AG04450 (cell line): ENCODE data around the gene NTNG2. TPM values are rescaled to one million over a fixed set of nuclear protein-coding genes. Genes with fewer than 3 reads are reported as not detected.

ENCODE experiments used
- CTCF ChIA-PET: fragments of 300-600, 350-600 bp; formaldehyde crosslinking; extraction: SDS; loops from one replicate; lab custom pipeline; 2022; ENCODE audit warnings: antibody characterized with exemption, inconsistent platforms; lab: Charles Lee
- POLR2A ChIA-PET: fragments of 350-600 bp; formaldehyde crosslinking; extraction: SDS; loops from one replicate; lab custom pipeline; 2021; ENCODE audit warnings: antibody characterized with exemption, inconsistent platforms; lab: Yijun Ruan, JAX
- DNase-seq: peaks from one replicate; pipeline ENCODE4 v3.0.0-alpha.2; 2011; ENCODE audit warnings: low read depth, low spot score
- H3K27ac ChIP-seq: one replicate; pipeline ENCODE4 v1.5.1; 2012; ENCODE audit warnings: low read depth, low read length, control low read depth
- H3K27me3 ChIP-seq: one replicate; pipeline ENCODE4 v1.6.0; 2012; ENCODE audit warnings: low read length; ENCODE audit not compliant: control insufficient read depth, insufficient read depth
- H3K4me3 ChIP-seq: 2 replicates; pipeline ENCODE4 v1.5.1; 2011; ENCODE audit warnings: mild to moderate bottlenecking, low read depth, low read length, control low read depth
- H3K9me3 ChIP-seq: 2 replicates; pipeline ENCODE4 v1.5.1; 2012; ENCODE audit warnings: low read length; ENCODE audit not compliant: control insufficient read depth, insufficient read depth
- CTCF ChIP-seq: IDR thresholded peaks from 2 replicates; pipeline ENCODE4 v1.5.1; 2011; ENCODE audit warnings: low read depth, low read length, control low read depth, inconsistent platforms
- polyA plus RNA-seq: library from polyadenylated mRNA; depleted of rRNA; stranded (reverse); fragments of >200 nt; gene quantifications from 2 replicates; pipeline ENCODE4 v1.2.3, GENCODE V29; 2011

Gene NTNG2
- polyA plus RNA-seq, 1 experiment, result 0.93 TPM

DNA sequence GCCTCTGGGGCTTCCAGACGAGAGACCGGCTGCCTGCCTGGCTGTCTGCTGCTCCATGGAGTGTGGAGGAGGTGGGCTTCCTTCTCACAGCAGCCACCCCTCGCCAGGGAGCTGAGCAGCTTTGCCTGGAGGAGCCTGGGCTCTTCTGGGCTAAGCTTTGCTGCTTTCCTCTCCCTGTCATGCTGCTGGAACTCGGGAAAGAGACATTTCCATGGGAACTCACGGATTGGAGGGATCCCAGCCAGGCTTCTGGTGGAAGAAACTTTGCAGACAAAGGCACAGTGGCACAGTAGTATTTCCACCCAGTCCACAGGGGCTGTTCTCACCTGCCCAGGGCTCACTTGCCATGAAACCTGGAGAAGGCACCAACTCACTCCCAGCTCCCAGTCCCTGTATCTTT lies 5.6 kb upstream of the NTNG2 start:
- H3K9me3 ChIP-seq, result no peaks in the 10 kb centered on the region
- no peak overlapping the region for H3K27ac ChIP-seq
- ChIA-PET POLR2A (no interaction called here), CTCF (interaction anchor here (0.8 kb wide), 1 partner anchor 14 kb away, joined by 3 read pairs; no protein-coding TSS in a partner anchor)
- no peak for DNase-seq
- peaks cover 78% of the 10 kb centered on the region for H3K27me3 ChIP-seq
- TF ChIP-seq CTCF, result no peak
- H3K4me3 ChIP-seq, result no peak overlapping the region

GRCh38 chr9:132157347-132158116 lies 4.3 kb upstream of the NTNG2 start:
- POLR2A ChIA-PET, result no interaction called here
- H3K9me3 ChIP-seq, result no peaks in the 10 kb centered on the region
- no peak overlapping the region for H3K4me3 ChIP-seq
- DNase-seq, result no peak
- H3K27me3 ChIP-seq, result peaks cover 69% of the 10 kb centered on the region
- H3K27ac ChIP-seq, result no peak overlapping the region
- CTCF ChIA-PET, result interaction anchor here (1.0 kb wide), 1 partner anchor 13 kb away, joined by 3 read pairs; no protein-coding TSS in a partner anchor
- no peak for TF ChIP-seq CTCF

DNA sequence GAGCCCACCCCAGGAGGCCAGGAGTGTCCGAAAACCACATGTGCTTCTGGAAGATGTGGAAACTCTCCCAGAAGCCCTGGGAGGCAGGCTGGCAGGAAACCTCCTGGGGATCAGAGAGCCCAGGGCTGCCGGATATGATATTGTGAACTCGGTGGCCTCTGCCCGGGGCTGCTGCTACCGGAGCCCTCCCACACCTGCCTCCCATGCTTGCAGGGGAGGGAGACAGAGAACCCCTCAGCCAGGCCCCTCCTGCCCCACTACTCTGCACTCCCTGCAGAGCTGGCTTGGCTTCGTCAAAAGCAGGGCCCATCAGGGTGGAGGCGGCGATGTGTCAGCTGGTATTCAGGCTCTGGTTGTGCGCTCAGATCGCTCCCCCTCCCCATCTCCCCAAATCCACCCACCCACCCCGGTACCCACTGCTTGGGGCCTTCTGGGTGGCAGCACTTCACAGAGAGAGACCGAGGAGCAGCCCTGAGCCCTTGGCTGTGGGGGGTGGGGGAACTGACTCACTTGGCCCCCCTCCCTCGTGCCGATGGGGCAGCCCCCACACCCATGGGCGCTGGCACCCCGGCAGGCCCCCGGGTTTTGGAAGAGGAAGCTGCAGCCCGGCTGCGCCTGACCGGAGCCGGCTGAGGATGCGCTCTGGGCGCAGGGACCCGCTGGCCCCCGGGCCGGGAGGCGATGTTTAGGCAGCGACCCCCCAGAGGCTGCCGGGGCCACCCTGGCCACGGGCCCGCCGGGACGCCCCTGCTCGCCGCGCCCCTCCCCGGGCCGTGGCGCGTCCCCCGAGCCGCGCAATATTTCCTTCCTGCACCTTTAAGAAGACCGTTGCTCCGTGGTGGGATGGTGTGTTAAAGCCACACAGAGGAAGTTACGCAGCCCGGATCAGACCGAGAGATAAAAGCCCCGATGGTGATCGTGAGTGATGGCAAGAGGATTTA lies 786 bp upstream of the NTNG2 start:
- peak overlapping the region; percentile 69 for H3K4me3 ChIP-seq
- TF ChIP-seq CTCF, result no peak
- peak; percentile 42 for DNase-seq
- H3K9me3 ChIP-seq, result no peaks in the 10 kb centered on the region
- ChIA-PET CTCF (interaction anchor here (0.7 kb wide), 1 partner anchor 1567 kb away, joined by 3 read pairs; no protein-coding TSS in a partner anchor), POLR2A (interaction anchor here (1.0 kb wide), 1 partner anchor 27 kb away, joined by 3 read pairs; no protein-coding TSS in a partner anchor)
- peaks cover 70% of the 10 kb centered on the region for H3K27me3 ChIP-seq
- no peak overlapping the region for H3K27ac ChIP-seq

GRCh38 chr9:132162764-132163456 lies 1.1 kb downstream of the NTNG2 start:
- POLR2A ChIA-PET, result interaction anchor here (0.7 kb wide), 1 partner anchor 521 kb away, joined by 3 read pairs; no protein-coding TSS in a partner anchor
- Histone ChIP-seq H3K27ac (no peak overlapping the region), H3K9me3 (peaks cover 2% of the 10 kb centered on the region; the same call in 1 of the 2 replicates), H3K27me3 (peaks cover 62% of the 10 kb centered on the region), H3K4me3 (peak overlapping the region; percentile 69)
- no peak for DNase-seq
- CTCF ChIA-PET, result interaction anchor here (0.8 kb wide), 1 partner anchor 73 kb away, joined by 5 read pairs; no protein-coding TSS in a partner anchor
- no peak for TF ChIP-seq CTCF
